ENCODE measurements around the gene REM2.
"Not testable (repeated sequence)": the region's sequence is repeated elsewhere in the genome, so short reads cannot be mapped to it uniquely, and the experiment has no call there.

REM2 gene

GRCh38 chr14:22900081-22900799 lies 17.2 kb downstream of the REM2 start:
- DNase-seq: peak; percentile 88

- DNase-seq: no peak
These were observed 18.8 kb downstream of the REM2 start for GRCh38 chr14:22901799-22902198.

- DNase-seq: no peak
These were observed 20.7 kb downstream of the REM2 start for GRCh38 chr14:22903742-22904087.

GRCh38 chr14:22905627-22906026 lies 22.6 kb downstream of the REM2 start:
- DNase-seq: no peak

GRCh38 chr14:22906073-22906472 lies 23.1 kb downstream of the REM2 start:
- DNase-seq: no peak

GRCh38 chr14:22907429-22907828 lies 24.4 kb downstream of the REM2 start:
- no peak for DNase-seq

- DNase-seq: no peak
These were observed 25.6 kb downstream of the REM2 start for GRCh38 chr14:22908601-22909000.

GRCh38 chr14:22910916-22911315 lies 27.9 kb downstream of the REM2 start:
- DNase-seq: no peak

GRCh38 chr14:22914836-22915235 lies 31.8 kb downstream of the REM2 start:
- not testable (repeated sequence) for DNase-seq

GRCh38 chr14:22915886-22916521 lies 33.0 kb downstream of the REM2 start:
- DNase-seq: no peak

- DNase-seq: peak; percentile 100
These were observed 36.0 kb downstream of the REM2 start, which contains the start of gene RBM23 for GRCh38 chr14:22918804-22919600. Gene RBM23 (minus strand): TSS chr14:22919149.

GRCh38 chr14:22919601-22919921 lies 36.5 kb downstream of the REM2 start:
- DNase-seq: no peak

- no peak for DNase-seq
These were observed 37.7 kb downstream of the REM2 start for GRCh38 chr14:22920697-22921096.

GRCh38 chr14:22922294-22922693 lies 39.3 kb downstream of the REM2 start:
- no peak for DNase-seq

- DNase-seq: no peak
These were observed 40.7 kb downstream of the REM2 start for GRCh38 chr14:22923746-22924145.

- DNase-seq: no peak
These were observed 42.5 kb downstream of the REM2 start for GRCh38 chr14:22925513-22925912.

GRCh38 chr14:22926316-22926715 lies 43.3 kb downstream of the REM2 start:
- DNase-seq: no peak

- no peak for DNase-seq
These were observed 45.4 kb downstream of the REM2 start for GRCh38 chr14:22928237-22929103.

- DNase-seq: peak; percentile 100
These were observed 46.3 kb downstream of the REM2 start, which contains the start of gene PRMT5 for GRCh38 chr14:22929104-22929960. Gene PRMT5 (minus strand): TSS chr14:22929376. CDS start chr14:22929361, 15 bp downstream.

GRCh38 chr14:22929961-22930364 lies 46.9 kb downstream of the REM2 start:
- no peak for DNase-seq

- DNase-seq: no peak
These were observed 49.1 kb downstream of the REM2 start for GRCh38 chr14:22932146-22932545.

GRCh38 chr14:22935156-22935555 lies 52.1 kb downstream of the REM2 start:
- DNase-seq: no peak

Data from eye (tissue), 1 donor.